ENCODE data around the gene PDCD6IP.

The PDCD6IP gene

DNA sequence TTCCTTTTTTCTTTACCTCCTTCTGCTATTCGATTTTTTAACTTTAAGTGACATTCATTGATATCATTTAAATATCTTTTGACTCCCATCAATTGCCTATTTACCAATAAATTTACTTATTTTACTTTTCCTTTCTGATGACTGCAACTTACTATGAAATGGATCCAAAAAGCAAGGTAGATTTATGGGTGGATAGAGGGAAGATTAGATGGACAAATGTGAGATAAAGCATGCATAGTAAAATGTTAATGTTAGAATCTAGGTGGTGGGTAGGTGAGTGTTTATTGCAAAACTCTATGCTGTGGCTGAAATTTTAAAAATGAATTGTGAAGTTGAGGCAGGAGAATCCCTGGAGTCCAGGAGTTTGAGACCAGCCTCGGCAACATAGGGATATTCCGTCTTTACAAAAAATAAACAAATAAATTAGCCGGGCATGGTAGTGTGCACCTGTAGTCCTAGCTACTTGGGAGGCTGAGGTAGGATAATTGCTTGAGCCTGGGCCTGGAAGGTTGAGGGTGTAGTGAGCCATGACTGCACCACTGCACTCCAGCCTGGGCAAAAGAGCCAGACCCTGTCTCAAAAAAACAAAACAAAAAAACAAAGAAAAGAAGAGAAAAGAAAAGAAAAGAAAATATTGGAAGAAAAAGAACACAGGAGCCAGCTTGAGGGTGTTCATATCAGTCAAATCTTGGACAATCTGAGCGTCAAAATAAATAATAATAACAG, 6.1 kb upstream of the PDCD6IP start:
- no peak overlapping the region for H3K4me3 ChIP-seq (ENCODE audit: low read depth, low read length)
- TF ChIP-seq ZNF658 (tag by site-specific recombination; IDR thresholded peaks at IDR 0.05) (no peak), ZNF169 (tag by site-specific recombination; IDR thresholded peaks at IDR 0.05) (no peak), ZNF596 (tag by site-specific recombination; IDR thresholded peaks at IDR 0.05) (no peak), ZNF140 (tag by site-specific recombination; IDR thresholded peaks at IDR 0.05) (no peak), ZNF670 (tag by site-specific recombination; IDR thresholded peaks at IDR 0.05; ENCODE audit: low read depth) (no peak), ZXDB (tag by site-specific recombination; IDR thresholded peaks at IDR 0.05) (no peak), ZFP69B (tag by site-specific recombination; IDR thresholded peaks at IDR 0.05) (no peak), ZNF416 (tag by site-specific recombination; IDR thresholded peaks at IDR 0.05) (no peak), ZNF629 (tag by site-specific recombination; IDR thresholded peaks at IDR 0.05) (no peak)
- TF ChIP-seq, protein P1, sequence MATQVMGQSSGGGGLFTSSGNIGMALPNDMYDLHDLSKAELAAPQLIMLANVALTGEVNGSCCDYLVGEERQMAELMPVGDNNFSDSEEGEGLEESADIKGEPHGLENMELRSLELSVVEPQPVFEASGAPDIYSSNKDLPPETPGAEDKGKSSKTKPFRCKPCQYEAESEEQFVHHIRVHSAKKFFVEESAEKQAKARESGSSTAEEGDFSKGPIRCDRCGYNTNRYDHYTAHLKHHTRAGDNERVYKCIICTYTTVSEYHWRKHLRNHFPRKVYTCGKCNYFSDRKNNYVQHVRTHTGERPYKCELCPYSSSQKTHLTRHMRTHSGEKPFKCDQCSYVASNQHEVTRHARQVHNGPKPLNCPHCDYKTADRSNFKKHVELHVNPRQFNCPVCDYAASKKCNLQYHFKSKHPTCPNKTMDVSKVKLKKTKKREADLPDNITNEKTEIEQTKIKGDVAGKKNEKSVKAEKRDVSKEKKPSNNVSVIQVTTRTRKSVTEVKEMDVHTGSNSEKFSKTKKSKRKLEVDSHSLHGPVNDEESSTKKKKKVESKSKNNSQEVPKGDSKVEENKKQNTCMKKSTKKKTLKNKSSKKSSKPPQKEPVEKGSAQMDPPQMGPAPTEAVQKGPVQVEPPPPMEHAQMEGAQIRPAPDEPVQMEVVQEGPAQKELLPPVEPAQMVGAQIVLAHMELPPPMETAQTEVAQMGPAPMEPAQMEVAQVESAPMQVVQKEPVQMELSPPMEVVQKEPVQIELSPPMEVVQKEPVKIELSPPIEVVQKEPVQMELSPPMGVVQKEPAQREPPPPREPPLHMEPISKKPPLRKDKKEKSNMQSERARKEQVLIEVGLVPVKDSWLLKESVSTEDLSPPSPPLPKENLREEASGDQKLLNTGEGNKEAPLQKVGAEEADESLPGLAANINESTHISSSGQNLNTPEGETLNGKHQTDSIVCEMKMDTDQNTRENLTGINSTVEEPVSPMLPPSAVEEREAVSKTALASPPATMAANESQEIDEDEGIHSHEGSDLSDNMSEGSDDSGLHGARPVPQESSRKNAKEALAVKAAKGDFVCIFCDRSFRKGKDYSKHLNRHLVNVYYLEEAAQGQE (tag by site-specific recombination; IDR thresholded peaks at IDR 0.05) = no peak
- TF ChIP-seq, protein P2, sequence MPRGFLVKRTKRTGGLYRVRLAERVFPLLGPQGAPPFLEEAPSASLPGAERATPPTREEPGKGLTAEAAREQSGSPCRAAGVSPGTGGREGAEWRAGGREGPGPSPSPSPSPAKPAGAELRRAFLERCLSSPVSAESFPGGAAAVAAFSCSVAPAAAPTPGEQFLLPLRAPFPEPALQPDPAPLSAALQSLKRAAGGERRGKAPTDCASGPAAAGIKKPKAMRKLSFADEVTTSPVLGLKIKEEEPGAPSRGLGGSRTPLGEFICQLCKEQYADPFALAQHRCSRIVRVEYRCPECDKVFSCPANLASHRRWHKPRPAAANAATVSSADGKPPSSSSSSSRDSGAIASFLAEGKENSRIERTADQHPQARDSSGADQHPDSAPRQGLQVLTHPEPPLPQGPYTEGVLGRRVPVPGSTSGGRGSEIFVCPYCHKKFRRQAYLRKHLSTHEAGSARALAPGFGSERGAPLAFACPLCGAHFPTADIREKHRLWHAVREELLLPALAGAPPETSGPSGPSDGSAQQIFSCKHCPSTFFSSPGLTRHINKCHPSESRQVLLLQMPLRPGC (tag by site-specific recombination; IDR thresholded peaks at IDR 0.05) = no peak
- CTCF ChIA-PET = interaction anchor here (0.9 kb wide), 1 partner anchor 420 kb away, joined by 3 read pairs; no protein-coding TSS in a partner anchor

GRCh38 chr3:33795131-33795530, 3.3 kb upstream of the PDCD6IP start:
- Histone ChIP-seq H3K36me3 (ENCODE audit: control insufficient read depth in 2 of 2, insufficient read depth in 1 of 2, low read length in 2 of 2) (no peaks in the 10 kb centered on the region), H3K4me3 (ENCODE audit: low read depth, low read length) (no peak overlapping the region), H3K27ac (ENCODE audit: extremely low read depth, low read depth, low read length) (no peak overlapping the region), H3K9me3 (ENCODE audit: control insufficient read depth, insufficient read depth, low read depth, low read length) (no peaks in the 10 kb centered on the region), H3K4me1 (ENCODE audit: control insufficient read depth, insufficient read depth, low read length) (no peaks in the 10 kb centered on the region)
- TF ChIP-seq, protein P3, sequence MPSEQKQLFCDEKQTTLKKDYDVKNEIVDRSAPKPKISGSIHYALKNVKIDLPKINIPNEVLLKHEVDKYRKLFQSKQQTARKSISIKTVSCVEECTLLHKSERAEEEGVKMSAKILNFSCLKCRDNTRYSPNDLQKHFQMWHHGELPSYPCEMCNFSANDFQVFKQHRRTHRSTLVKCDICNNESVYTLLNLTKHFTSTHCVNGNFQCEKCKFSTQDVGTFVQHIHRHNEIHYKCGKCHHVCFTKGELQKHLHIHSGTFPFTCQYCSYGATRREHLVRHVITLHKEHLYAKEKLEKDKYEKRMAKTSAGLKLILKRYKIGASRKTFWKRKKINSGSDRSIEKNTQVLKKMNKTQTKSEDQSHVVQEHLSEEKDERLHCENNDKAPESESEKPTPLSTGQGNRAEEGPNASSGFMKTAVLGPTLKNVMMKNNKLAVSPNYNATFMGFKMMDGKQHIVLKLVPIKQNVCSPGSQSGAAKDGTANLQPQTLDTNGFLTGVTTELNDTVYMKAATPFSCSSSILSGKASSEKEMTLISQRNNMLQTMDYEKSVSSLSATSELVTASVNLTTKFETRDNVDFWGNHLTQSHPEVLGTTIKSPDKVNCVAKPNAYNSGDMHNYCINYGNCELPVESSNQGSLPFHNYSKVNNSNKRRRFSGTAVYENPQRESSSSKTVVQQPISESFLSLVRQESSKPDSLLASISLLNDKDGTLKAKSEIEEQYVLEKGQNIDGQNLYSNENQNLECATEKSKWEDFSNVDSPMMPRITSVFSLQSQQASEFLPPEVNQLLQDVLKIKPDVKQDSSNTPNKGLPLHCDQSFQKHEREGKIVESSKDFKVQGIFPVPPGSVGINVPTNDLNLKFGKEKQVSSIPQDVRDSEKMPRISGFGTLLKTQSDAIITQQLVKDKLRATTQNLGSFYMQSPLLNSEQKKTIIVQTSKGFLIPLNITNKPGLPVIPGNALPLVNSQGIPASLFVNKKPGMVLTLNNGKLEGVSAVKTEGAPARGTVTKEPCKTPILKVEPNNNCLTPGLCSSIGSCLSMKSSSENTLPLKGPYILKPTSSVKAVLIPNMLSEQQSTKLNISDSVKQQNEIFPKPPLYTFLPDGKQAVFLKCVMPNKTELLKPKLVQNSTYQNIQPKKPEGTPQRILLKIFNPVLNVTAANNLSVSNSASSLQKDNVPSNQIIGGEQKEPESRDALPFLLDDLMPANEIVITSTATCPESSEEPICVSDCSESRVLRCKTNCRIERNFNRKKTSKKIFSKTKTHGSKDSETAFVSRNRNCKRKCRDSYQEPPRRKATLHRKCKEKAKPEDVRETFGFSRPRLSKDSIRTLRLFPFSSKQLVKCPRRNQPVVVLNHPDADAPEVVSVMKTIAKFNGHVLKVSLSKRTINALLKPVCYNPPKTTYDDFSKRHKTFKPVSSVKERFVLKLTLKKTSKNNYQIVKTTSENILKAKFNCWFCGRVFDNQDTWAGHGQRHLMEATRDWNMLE (tag by site-specific recombination; conservative IDR thresholded peaks at IDR 0.05; ENCODE audit: low read depth) = no peak
- peak; percentile 32; the same call in 1 of the 2 replicates for TF ChIP-seq PRDM1 (tag by site-specific recombination; IDR thresholded peaks at IDR 0.05)
- ChIA-PET CTCF (no interaction called here), POLR2A (no interaction called here)

More for the DNA sequence above, 6.1 kb upstream of the PDCD6IP start:
- Histone ChIP-seq H3K36me3 (ENCODE audit: control insufficient read depth in 2 of 2, insufficient read depth in 1 of 2, low read length in 2 of 2) (no peaks in the 10 kb centered on the region), H3K9me3 (ENCODE audit: control insufficient read depth, insufficient read depth, low read depth, low read length) (no peaks in the 10 kb centered on the region), H3K27ac (ENCODE audit: extremely low read depth, low read depth, low read length) (no peak overlapping the region), H3K4me1 (ENCODE audit: control insufficient read depth, insufficient read depth, low read length) (no peaks in the 10 kb centered on the region)
- POLR2A ChIA-PET = no interaction called here
